Nucleus accumbens (tissue), 56 donors: ENCODE results near the gene IL17RC.
"Not testable (repeated sequence)": the region's sequence is repeated elsewhere in the genome, so short reads cannot be mapped to it uniquely, and the experiment has no call there.

ENCODE experiments used
- DNase-seq, 56 donors: peaks; one replicate each; lab custom pipeline; 2025; lab: John Stamatoyannopoulos, UW

Gene IL17RC, protein sequence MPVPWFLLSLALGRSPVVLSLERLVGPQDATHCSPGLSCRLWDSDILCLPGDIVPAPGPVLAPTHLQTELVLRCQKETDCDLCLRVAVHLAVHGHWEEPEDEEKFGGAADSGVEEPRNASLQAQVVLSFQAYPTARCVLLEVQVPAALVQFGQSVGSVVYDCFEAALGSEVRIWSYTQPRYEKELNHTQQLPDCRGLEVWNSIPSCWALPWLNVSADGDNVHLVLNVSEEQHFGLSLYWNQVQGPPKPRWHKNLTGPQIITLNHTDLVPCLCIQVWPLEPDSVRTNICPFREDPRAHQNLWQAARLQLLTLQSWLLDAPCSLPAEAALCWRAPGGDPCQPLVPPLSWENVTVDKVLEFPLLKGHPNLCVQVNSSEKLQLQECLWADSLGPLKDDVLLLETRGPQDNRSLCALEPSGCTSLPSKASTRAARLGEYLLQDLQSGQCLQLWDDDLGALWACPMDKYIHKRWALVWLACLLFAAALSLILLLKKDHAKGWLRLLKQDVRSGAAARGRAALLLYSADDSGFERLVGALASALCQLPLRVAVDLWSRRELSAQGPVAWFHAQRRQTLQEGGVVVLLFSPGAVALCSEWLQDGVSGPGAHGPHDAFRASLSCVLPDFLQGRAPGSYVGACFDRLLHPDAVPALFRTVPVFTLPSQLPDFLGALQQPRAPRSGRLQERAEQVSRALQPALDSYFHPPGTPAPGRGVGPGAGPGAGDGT

DNA sequence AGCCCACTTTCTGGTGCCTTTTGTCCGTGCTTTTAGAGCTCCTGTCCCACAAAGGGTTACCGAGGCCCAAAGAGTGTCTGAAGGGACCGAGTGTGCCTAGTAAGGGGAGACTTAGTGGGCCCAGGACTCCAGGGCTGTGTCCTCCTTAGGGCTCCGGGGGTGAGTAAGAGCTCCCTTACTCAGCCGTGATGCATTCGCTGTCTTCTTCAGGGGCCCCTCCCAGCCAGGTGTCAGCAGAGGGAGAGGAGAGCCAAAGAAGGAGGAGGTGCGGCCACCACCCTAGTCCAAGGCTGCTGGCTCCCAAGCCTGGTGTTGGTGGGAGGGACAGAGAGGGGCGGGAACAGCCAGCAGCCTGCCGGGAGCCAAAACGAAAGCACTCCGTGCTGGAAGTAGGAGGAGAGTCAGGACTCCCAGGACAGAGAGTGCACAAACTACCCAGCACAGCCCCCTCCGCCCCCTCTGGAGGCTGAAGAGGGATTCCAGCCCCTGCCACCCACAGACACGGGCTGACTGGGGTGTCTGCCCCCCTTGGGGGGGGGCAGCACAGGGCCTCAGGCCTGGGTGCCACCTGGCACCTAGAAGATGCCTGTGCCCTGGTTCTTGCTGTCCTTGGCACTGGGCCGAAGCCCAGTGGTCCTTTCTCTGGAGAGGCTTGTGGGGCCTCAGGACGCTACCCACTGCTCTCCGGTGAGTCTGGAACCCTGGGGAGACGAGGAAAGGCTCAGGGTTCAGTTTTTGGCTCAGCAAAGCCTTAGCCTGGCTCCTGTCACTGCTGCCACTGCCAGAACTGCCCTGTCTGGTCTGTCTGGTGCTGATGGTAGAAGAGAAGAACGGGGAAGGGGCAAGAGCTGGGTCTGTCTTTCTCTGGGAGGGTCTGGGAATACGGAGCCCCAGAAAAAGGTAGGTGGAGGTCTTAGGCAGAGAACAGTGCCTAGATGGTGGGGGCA lies at the start of gene IL17RC:
Gene IL17RC (plus strand): TSS at position 365 of the 947 bp plus-strand sequence. CDS start 218 bp downstream, at position 583.
- peak in 43 of 56 donors; percentile 10 to 69 (median 33) for DNase-seq

- no peak for DNase-seq
These were observed 49.8 kb upstream of the IL17RC start for GRCh38 chr3:9867106-9867505.

GRCh38 chr3:9869955-9870354 lies 46.9 kb upstream of the IL17RC start:
- DNase-seq, result no peak

- no peak for DNase-seq
These were observed 45.9 kb upstream of the IL17RC start for GRCh38 chr3:9870978-9871377.

DNA sequence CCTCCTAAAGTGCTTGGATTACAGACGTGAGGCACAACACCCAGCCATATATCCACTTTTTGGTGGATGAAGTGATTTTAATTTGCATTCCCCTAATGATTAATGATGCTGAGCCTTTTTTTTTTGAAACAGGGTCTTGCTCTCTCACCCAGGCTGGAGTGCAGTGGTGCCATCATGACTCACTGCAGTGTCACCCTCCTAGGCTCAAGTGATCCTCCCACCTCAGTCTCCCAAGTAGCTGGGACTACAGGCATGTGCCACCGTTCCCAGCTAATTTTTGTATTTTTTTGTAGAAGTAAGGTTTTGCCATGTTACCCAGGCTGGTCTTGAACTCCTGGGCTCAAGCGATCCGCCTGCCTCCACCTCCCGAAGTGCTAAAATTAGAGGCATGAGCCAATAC lies 44.8 kb upstream of the IL17RC start:
- not testable (repeated sequence) for DNase-seq

DNA sequence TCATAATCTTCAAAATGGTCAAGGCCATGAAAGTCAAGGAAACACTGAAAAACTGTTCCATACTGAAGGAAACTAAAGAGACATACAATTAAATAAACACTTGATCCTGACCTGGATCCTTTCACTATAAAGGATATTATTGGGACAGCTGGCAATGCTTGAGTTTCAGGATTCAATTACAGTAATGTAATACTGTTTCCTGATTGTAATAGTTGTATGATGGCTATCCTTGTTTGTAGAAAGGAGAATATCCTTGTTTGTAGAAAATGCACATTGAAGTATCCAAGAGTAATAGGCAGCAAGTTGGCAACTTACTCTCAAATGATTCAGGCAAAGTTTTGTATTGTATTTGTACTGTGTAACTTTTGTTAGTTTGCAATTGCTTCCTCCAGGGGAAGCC lies 41.5 kb upstream of the IL17RC start:
- DNase-seq, result no peak

GRCh38 chr3:9876255-9876654 lies 40.6 kb upstream of the IL17RC start:
- not testable (repeated sequence) for DNase-seq

DNA sequence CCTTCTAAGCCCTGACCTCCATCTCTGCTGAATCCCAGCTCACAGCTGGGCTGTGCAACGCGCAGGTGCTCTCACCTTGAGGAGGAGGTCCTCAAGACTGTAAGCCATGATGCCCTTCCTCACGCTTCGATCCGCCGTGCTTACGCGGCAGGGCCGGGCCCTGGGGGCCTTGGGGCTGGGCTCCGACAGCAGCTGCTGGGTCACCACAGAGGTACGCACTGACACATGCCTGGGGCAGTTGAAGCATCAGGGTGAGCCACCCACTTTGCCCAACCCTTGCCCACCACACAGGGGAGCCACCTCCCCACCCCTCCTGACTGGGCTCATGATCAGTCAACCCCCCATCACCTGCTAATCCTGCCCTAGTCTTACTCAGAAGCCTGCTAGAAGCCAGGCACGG lies 39.9 kb upstream of the IL17RC start:
- DNase-seq, result no peak

GRCh38 chr3:9878700-9879099 lies 38.2 kb upstream of the IL17RC start:
- DNase-seq, result no peak

GRCh38 chr3:9879830-9880549 lies 36.9 kb upstream of the IL17RC start, which contains the start of gene CIDEC:
CIDEC (minus strand) TSS chr3:9880253; CDS start chr3:9878486, 1,767 bp downstream.
- no peak for DNase-seq

DNA sequence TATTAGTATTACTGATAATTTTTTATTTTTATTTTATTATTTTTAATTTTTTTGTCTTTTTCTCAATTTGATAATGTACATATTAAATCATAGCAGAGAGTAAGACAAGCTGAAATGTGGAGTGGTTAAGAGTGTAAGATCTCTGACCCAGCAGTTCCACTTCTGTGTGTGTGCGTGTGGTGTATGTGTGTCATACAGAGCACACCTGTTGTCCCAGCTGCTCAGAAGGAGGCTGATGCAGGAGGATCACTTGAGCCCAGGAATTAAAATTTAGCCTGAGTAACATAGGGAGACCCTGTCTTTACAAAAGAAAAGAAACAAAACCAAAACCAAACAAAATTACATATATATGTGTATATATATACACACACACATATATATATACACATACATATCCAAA lies 35.5 kb upstream of the IL17RC start:
- DNase-seq, result no peak

- DNase-seq, result no peak
These were observed 33.0 kb upstream of the IL17RC start for GRCh38 chr3:9883706-9884554.

- no peak for DNase-seq
These were observed 32.2 kb upstream of the IL17RC start for GRCh38 chr3:9884555-9885165.

DNA sequence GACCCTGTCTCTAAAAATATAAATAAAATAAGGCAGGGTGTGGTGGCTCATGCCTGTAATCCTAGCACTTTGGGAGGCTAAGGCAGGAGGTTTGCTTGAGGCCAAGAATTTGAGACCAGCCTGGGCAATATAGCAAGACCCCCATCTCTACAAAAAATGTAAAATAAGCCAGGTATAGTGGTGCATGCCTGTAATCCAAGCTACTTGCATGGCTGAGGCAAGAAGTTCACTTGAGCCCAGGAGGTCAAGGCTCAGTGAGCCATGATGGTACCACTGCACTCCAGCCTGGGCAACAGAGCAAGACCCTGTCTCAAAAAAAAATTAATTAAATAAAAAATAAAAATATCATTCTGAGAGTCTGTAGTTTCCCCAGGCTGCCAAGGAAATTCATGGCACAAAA lies 30.6 kb upstream of the IL17RC start:
- no peak for DNase-seq

- no peak for DNase-seq
These were observed 29.4 kb upstream of the IL17RC start for GRCh38 chr3:9887480-9887879.

DNA sequence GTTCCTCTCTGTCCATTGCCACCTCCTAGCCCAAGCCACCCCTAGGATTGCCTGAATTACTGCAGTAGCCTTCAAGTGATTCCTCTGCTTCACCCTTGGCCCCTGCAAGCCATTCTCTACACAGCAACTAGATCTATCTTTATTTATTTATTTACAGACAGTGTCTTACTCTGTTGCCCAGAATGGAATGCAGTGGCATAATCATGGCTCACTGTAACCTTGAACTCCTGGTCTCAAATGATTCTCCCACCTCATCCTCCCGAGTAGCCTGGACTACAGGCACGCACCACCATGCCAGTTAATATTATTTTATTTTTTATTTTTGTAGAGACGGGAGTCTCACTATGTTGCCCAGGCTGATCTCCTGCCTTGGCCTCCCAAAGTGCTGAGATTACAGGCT lies 28.4 kb upstream of the IL17RC start:
- no peak for DNase-seq

GRCh38 chr3:9889405-9889804 lies 27.5 kb upstream of the IL17RC start:
- DNase-seq, result no peak

DNA sequence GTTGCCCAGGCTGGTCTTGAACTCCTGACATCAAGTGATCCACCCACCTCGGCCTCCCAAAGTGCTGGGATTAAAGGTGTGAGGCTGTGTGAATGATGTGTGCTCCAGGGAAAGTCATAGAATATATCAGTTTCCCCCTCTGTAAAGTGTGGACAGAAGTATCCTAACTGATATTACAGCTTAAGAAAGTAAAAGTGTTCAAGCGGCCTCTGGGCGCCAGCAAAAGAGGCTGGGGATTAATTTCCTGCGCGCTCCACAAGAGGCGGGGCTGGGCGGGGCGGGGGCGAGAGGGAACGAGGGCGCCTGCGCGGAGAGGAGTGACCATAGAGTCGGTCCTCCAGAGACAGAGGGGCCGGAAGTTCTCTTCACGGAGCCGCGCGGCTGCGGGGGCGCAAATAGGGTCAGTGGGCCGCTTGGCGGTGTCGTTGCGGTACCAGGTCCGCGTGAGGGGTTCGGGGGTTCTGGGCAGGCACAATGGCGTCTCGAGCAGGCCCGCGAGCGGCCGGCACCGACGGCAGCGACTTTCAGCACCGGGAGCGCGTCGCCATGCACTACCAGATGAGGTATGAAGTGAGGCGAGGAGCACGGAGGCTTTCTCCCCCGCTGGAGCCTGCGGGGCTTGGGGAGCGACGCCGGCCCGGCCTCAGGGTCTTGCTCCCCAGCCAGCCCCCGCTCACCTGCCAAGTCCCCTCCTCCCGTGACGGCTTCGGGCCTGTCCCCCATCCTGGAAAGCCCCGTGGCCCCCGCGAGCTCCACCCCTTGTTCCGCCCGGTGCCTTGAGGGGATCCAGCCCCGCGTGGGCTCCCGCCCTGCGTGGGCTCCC lies 26.4 kb upstream of the IL17RC start, which contains the start of gene JAGN1:
Gene JAGN1 (plus strand): TSS at position 362 of the 823 bp plus-strand sequence. CDS start 113 bp downstream, at position 475.
- DNase-seq, result peak in 55 of 56 donors; percentile 18 to 95 (median 87)
